HPDE6-E6E7 (cell line): ENCODE data around the gene RHBG.
A peak's percentile ranks its signal among the peaks of the same experiment; 100 is the strongest.
"Not testable (repeated sequence)": the region's sequence is repeated elsewhere in the genome, so short reads cannot be mapped to it uniquely, and the experiment has no call there.

ENCODE experiments used
- DNase-seq: peaks from one replicate; pipeline ENCODE4 v3.0.0; 2011; ENCODE audit warnings: missing footprints; ENCODE audit errors: extremely low spot score

The RHBG gene, protein sequence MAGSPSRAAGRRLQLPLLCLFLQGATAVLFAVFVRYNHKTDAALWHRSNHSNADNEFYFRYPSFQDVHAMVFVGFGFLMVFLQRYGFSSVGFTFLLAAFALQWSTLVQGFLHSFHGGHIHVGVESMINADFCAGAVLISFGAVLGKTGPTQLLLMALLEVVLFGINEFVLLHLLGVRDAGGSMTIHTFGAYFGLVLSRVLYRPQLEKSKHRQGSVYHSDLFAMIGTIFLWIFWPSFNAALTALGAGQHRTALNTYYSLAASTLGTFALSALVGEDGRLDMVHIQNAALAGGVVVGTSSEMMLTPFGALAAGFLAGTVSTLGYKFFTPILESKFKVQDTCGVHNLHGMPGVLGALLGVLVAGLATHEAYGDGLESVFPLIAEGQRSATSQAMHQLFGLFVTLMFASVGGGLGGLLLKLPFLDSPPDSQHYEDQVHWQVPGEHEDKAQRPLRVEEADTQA

DNA sequence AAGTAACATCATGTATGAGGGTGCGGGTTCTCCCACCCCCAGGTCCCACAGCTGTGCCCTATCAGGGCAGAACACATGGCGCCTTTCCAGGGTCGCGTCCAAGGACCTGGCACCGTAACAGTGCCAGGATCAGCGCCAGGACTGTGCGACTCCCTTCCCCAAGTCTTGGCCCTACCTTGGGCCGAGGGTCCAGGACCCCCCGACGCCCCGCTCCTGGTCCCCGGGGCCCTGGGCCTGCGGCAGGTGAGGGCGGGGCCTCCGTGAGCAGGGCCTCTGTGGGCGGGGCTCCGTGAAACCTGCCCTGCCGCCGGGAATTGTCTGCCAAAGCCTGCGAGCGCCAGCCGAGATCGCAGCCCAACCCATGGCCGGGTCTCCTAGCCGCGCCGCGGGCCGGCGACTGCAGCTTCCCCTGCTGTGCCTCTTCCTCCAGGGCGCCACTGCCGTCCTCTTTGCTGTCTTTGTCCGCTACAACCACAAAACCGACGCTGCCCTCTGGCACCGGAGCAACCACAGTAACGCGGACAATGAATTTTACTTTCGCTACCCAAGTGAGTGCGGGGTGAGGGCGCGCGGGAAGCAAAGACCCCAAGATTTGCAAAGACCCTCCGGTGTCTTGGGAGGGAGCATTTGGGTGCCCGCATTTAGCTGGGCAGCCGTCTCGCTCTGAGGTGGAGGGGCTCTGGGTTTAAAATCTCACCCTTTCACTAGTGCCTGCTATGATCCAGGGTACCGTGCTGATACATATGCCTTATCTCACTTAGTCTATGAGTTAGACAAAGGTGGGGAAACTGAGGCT lies at the start of gene RHBG:
TSS of gene RHBG (plus strand) at position 323 of the 796 bp plus-strand sequence. CDS start at position 362, 39 bp downstream.
- DNase-seq, result peak; percentile 50

DNA sequence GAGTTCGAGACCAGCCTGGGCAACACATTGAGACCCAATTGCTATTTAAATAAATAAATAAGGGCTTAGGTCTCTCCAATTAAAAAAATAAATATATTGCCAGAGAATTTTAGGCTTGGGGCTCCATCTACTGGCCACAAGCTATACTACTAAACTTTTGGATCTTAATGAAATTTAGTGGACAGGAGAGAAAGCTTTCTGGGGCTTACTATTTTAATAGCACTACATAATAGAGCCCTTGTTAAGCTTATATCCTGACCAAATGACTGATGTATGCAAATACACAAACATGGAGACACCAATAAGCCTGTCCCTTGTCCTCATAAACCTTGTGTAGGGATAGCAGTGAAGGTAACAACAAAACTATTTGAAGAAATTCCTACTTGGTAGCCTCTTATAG lies 49.3 kb upstream of the RHBG start:
- DNase-seq, result no peak

DNA sequence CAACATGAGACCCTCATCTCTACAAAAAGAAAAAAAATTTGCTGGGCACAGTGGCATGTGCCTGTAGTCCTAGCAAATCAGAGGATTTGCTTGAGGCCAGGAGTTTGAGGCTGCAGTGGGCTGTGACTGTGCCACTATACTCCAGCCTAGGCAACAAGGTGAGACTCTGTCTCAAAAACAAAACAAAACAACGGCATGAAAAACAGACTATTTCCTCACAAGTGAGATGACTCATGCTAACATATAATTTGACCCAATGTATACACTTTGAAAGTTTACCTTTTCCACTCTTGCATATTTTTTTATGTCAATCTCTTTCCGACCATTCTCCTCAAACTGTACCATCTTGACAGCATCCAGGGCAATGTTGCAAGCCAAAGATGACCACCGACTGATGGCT lies 48.5 kb upstream of the RHBG start:
- DNase-seq, result no peak

DNA sequence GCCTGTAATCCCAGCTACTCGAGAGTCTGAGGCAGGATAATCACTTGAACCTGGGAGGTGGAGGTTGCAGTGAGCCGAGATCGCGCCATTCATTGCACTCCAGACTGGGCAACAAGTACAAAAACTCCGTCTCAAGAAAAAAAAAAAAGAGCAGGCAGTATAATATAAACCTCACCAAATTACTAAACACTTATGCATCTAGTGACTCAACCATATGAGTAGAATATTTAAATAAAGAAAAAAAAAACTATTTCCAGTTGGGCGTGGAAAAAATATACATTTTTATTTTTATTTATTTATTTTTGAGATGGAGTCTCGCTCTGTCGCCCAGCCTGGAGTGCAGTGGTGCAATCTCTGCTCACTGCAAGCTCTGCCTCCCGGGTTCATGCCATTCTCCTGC lies 45.8 kb upstream of the RHBG start:
- not testable (repeated sequence) for DNase-seq

DNA sequence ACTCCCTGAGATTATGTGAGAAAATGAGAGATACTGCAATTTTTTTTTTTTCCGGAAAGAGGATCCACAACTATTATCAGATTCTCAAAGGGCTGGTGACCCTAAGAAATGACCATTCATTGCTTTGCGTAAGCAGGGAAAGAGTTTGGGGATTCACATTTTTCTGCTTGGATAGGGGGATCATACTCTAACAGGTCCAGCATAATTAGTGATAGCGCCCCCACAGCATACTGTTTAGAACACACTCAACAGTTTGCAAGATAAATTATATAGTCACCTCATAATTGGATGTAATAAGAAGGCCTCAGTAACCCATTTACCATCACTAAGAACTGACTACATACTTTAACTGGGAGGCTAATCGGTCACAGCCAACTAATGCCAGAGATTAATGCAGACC lies 32.8 kb upstream of the RHBG start:
- no peak for DNase-seq

DNA sequence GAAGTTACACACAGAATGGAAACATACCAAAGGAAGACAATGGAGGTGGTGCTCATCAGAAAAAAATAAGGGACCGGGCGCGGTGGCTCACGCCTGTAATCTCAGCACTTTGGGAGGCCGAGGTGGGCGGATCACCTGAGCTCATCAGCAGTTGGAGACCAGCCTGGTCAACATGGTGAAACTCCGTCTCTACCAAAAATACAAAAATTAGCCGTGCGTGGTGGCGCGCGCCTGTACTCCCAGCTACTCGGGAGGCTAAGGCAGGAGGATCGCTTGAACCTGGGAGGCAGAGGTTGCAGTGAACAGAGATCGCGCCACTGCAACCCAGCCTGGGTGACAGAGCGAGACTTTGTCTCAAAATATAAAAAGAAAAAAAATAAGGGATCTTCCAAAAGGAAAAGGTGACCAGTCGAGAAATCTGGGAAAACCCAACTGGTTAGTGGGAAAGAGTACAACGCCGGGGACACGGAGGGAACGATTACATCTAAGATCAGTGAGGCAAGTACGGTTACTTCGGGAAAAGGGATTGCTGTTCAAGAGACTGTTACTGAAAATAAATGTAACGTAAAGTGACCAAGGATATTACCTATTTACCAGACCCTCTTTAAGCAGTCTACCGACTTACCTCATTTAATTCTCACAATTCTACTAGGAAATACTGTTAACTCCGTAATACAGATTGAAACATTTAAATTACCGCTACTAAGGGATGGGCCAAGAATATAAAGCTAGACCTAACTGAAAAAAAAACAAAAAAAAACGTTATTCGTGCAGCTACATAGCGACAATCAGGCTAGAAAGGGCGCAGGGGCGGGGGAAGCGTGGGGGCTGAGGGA lies 31.7 kb upstream of the RHBG start:
- no peak for DNase-seq

DNA sequence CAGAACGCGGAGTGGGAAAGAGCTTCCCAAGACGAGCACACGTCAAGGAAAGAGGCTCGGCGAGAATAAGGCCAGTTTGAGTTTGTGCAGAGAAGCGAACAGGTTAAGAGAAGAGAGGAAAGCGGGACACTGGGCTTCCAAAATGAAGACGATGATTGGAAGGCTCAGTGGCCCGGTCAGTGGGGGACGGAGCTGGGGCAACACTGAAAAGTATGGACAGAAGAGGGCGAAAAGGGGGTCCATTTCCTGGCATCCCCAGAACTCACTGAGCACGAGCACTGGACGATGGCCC lies 31.2 kb upstream of the RHBG start:
- no peak for DNase-seq

DNA sequence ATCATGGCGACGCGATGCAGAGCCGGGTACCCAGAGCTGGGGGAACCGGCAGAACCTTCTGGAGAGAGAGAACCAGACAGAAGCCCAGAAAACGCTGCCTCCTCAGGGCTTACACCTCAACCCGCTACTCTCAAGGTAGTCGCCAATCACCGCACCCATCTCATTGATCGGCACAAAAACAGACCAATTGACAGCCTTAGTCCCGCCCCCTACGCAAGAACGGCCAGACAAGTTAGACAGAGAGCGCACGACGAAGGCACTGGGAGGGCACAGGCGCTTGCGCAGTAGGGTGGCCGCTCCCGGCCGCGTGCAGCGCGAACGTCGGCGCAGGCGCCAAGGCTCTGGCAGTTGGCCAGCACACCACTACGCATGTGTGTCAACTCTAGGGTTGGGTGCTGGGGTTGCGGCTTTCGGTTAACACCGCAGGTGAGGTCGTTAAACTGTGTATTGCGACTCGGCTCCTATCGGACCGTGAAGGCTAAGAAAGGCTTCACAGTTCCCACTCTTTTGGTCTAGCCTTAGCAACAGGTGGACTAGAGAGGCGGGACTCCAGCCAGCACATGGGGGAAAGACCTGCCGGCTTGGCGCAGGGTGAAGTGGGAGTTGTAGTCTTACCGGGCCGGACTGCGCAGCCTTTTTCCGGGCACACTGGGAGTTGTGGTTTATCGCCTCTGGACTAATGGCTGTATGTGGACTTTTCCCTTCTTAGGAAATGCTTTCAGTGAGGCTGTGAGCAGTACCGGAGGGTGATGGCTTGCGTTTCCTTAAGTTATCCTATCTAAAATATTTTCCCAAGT lies 30.6 kb upstream of the RHBG start, which contains the start of the genes CCT3 and TSACC:
TSS of gene CCT3 (minus strand) at position 113 of the 797 bp plus-strand sequence. CDS start at position 5, 108 bp downstream.
TSS of gene TSACC (plus strand) at position 347 of the 797 bp plus-strand sequence. CDS start 1,232 bp downstream, outside the sequence.
- peak; percentile 98 for DNase-seq

DNA sequence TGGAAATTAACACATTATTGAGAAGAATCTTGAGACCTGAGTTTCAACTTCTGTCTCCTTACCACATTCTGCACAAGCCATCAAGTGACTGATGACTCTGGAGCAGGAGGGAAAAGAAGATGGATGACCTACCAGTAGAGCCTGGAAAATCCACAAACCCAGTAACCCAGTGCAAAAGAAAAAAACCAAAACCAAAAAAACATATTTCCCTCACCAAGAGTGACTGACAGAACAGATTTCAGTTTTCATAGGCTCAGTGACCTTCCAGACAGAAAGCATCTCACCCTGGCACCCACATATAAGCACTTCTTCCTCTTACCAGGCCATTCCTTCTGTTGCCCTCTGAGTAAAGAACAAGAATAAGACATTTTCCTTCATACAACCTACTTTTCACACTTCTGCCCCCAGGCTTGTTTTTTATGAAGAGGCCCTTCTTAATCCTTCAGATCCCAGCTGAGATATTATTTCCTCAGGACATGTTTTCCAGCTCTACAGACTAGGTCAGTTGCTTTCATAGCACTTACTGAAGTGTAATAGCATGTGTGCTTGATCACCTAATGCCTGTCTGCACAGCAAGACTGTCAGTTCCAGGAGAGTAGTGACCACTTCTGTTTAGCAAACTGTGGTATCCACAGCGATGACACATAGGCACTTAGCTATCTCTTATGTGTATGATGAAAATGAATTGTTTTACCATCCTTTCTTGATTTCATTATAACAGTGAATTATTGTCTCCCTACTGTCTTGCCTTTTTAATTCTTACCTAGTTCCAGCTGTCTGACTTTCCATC lies 26.6 kb upstream of the RHBG start:
- no peak for DNase-seq

DNA sequence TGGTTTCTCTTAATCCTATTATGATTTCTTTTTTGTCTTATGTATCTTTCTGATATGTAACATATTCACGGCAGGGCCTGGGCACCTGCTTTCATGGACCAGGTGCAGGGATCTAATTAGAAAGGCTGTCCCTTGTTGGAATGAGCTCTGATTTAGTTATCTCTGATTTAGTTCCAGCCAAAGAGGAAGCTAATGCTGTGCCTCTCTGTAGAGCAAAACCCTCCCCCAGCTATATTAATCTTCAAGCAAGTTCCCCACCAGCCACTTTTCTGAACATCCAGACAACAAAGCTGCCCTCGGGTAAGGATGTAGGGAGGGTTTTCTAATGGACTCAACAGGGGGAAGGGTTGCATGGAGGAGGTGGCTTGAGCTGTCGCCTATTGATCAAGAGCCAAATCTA lies 24.6 kb upstream of the RHBG start:
- DNase-seq, result no peak

DNA sequence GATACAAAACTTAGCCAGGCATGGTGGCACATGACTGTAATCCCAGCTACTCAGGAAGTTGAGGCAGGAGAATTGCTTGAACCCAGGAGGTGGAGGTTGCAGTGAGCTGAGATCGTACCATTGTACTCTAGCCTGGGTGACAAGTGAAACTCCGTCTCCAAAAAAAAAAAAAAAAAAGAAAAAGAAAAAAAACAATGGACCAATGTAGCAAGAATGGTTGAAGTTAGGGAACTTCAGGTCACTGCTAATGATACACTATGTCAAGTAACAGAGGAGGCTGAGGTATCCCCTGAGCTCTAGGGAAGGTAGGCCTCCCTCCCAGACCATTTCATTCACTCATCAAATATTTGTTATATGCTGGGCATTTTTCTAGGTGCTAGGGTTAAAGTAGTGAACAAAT lies 23.0 kb upstream of the RHBG start:
- not testable (repeated sequence) for DNase-seq

DNA sequence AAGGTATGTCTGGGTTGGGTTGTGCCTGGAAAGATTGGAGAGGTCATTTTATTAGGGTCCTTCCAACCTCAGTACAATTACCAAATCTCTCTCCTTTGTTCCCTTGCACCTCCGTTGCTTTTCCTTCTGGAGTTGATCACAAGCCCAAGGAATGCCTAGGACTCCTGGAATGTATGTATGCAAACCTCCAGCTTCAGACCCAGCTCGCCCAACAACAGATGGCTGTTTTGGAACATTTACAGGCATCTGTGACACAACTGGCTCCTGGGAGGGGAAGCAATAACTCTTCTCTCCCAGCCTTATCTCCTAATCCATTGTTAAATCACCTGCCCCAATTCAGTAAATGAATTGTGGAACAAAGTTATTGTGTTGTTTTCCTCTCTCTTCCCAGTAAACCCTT lies 22.4 kb upstream of the RHBG start:
- no peak for DNase-seq

DNA sequence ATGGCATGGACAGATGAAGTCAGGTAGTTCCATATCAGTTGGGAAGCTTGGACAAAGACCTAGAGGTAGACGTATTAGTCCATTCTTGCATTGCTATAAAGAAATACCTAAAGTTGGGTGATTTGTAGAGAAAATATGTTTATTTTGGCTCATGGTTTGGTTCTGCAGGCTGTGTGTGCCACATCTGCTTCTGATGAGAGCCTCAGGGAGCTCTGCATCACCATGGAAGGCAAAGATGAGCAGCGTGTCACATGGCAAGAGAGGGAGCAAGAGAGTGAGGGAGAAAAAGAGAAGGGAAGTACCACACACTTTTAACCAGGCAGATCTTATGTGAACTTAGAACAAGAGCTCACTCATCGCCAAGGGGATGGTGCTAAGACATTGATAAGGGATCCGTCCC lies 21.7 kb upstream of the RHBG start:
- DNase-seq, result no peak

DNA sequence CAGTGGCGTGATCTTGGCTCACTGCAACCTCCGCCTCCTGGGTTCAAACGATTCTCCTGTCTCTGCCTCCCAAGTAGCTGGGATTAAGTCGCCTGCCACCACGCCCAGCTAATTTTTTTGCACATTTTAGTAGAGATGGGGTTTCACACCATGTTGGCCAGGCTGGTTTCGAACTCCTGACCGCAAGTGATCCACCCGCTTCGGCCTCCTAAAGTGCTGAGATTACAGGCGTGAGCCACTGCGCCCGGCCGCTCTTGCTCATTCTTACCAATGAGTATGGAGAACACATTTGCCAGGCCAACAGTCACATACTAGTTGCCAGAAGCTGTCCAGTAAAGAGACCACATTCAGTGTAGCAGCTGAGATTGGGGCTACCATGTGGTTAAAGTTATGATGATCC lies 16.5 kb upstream of the RHBG start:
- DNase-seq, result not testable (repeated sequence)

DNA sequence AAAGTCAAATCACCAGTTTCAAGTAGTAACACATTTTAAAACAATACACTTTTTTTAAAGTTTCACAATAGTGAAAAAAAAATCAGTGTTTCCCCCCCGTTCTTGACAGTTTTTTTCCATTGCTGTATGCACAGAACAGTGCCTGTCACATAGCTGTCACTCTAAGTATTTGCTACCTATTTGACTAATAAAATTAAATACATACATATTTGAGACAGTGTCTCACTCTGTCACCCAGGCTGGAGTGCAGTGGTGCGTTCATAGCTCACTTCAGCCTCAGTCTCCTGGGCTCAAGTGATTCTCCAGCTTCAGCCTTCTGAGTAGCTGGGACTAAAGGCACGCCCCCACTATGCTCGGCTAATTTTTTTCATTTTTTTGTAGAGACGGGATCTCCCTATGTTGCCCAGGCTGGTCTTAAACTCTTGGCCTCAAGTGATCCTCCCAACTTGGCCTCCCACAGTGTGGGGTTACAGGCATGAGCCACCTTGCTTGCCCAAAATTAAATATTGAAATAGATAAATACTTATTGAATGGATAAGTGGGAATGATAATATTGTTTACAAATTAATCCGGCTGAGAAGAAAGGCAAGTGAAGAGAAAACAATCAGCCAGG lies 12.6 kb upstream of the RHBG start:
- no peak for DNase-seq

DNA sequence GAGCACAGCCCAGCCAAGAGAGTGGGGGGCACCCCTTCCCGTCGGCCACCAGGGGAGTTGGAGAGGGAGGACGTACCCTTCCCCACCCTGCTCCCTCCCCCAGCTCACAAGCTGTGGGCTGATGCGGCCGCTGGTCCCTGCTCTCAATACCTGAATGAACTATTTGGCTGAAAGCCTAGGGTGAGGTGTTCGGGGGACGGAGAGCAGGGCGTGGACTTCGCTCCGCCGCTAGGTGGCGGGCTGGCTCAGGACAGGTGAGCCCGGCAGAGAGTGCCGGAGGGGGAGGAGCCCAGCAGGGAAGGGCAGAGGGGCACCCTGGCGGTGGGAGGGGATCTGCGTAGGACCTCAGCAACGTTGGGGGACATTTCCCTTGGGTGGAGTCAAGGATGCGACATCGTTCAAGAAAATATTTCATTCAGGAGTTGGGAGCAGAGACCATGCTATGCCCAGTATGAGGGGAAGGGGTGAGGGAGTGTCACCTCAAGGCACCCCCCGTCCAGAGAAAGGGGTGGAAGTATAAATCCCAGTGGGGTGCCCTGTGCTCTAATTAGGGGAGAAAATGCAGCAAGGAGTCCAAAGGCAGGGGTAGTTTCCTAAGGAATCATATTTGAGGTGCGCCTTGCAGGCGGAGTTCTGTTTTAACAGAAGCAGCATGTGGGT lies 12.0 kb upstream of the RHBG start:
- DNase-seq, result peak; percentile 87

DNA sequence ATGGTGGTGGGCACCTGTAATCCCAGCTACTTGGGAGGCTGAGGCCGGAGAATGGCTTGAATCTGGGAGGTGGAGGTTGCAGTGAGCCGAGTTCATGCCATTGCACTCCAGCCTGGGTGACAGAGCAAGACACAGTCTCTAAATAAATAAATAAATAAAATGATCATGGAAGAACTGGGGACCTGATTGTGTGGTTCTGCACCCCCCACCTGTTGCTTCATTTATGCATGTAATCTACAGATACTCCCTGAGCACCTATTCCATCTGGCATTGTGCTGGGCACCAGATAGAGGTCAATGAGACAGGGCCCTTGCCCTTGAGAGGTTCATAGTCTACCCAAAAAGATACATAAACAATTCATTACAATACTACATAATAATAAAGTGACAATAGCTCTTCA lies 11.0 kb upstream of the RHBG start:
- no peak for DNase-seq

DNA sequence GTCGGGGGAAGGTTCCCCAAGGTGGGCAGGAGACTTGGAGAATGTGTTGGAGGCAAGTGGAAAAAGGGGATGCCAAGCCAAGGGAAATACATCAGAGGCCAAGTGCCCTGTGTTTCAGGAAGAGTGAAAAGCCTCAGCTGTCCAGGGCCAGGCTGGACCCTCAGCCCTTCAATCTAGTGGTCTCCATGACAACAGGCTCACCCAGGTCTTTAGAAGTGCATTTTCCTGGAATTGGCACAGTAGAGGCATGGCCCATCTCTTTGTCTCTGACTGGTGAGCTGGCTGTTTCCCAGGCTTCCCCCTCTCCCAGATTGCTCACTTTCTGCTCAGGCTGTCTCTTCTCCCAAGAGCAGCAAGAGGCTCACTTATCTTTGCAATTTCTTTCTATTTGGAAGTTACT lies 10.4 kb upstream of the RHBG start:
- DNase-seq, result no peak

DNA sequence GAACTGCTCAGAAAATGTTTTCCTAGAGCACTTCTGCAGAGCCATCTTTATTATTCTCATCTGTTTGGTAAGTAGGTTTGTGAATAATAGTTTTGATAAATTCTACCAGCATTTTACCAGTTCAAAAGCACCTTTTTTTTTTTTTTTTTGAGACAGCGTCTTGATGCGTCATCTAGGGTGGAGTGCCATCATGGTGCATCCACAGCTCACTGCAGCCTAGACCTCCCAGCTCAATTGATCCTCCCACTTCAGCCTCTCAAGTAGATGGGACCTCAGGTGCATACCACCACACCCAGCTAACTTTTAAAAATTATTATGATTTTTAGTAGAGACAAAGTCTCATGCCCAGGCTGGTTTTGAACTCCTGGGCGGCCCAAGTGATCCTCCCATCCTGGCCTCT lies 9.8 kb upstream of the RHBG start:
- DNase-seq, result no peak
